GM12878 (cell line): ENCODE measurements around the gene USH1C. TPM values are rescaled to one million over a fixed set of nuclear protein-coding genes. Genes with fewer than 3 reads are reported as not detected.

ENCODE experiments used
- ATAC-seq: fragments of 200-7000 bp; cut with Tn5 transposase; 3 replicates; pipeline ENCODE4 v1.9.1; 2020; ENCODE audit warnings: mild to moderate bottlenecking, moderate library complexity
- BruUV-seq: library from RNA; stranded (reverse); fragments of 400-500 nt; replicated peaks from 2 replicates; lab custom pipeline; 2021; lab: Mats Ljungman, UMichigan
- CTCF ChIA-PET: fragments of 300-600 bp; sonication (Branson Sonifier 250); formaldehyde crosslinking; extraction: SDS; loops from one replicate; lab custom pipeline; 2021; ENCODE audit warnings: inconsistent platforms; lab: Yijun Ruan, JAX
- POLR2A ChIA-PET: fragments of 350-600 bp; formaldehyde crosslinking; extraction: SDS; loops from one replicate; lab custom pipeline; 2021; ENCODE audit warnings: inconsistent platforms; lab: Charles Lee
- RAD21 ChIA-PET: fragments of 300-600 bp; sonication (Branson Sonifier 250); formaldehyde crosslinking; loops from one replicate; lab custom pipeline; 2023; ENCODE audit warnings: antibody characterized with exemption; ENCODE audit not compliant: unreplicated experiment; lab: Charles Lee
- SMC1A ChIA-PET: fragments of 300-600 bp; sonication (Branson Sonifier 250); formaldehyde crosslinking; loops from one replicate; lab custom pipeline; 2023; ENCODE audit not compliant: unreplicated experiment, uncharacterized antibody; lab: Charles Lee
- DNase-seq: peaks from one replicate; pipeline ENCODE4 v3.0.0-alpha.2; 2011; ENCODE audit warnings: low read depth, low spot score
- FAIRE-seq: peaks from 3 replicates; lab custom pipeline; 2011; peaks lifted over from hg19 to GRCh38; lab: Jason Lieb, UNC
- H2AFZ ChIP-seq: 2 replicates; pipeline ENCODE4 v1.6.0; 2011; ENCODE audit warnings: low read depth, low read length, control low read depth; ENCODE audit not compliant: control insufficient read depth
- H3K27ac ChIP-seq: 2 replicates; pipeline ENCODE4 v1.5.1; 2011; ENCODE audit warnings: control low read depth; ENCODE audit not compliant: control insufficient read depth, insufficient read depth
- H3K27me3 ChIP-seq, 2 experiments: replicated peaks in 1 of 2; 2 replicates each; pipeline versions ENCODE4 v1.6.0 to v1.6.1; 2011; ENCODE audit warnings: low read length in 1 of 2; ENCODE audit not compliant: control insufficient read depth in 2 of 2, insufficient read depth in 2 of 2
- H3K36me3 ChIP-seq, 2 experiments: 2 replicates each; pipeline ENCODE4 v1.5.1; 2011; ENCODE audit warnings: low read length in 1 of 2; ENCODE audit not compliant: control insufficient read depth in 2 of 2, insufficient read depth in 2 of 2
- H3K4me1 ChIP-seq: 2 replicates; pipeline ENCODE4 v1.6.1; 2011; ENCODE audit warnings: mild to moderate bottlenecking, low read length, moderate library complexity, mixed read lengths; ENCODE audit not compliant: control insufficient read depth, insufficient read depth
- H3K4me2 ChIP-seq: 2 replicates; pipeline ENCODE4 v1.6.0; 2011; ENCODE audit warnings: control low read depth; ENCODE audit not compliant: control insufficient read depth, insufficient read depth
- H3K4me3 ChIP-seq: fragments of 200-600 bp; sonication (generic); 2 replicates; pipeline ENCODE4 v1.5.1; 2016
- H3K79me2 ChIP-seq: 2 replicates; pipeline ENCODE4 v1.6.0; 2011; ENCODE audit warnings: low read length; ENCODE audit not compliant: control insufficient read depth, insufficient read depth
- H3K9ac ChIP-seq: 2 replicates; pipeline ENCODE4 v1.8.0; 2011; ENCODE audit warnings: low read length, control low read depth, mixed read lengths; ENCODE audit not compliant: control insufficient read depth, insufficient read depth
- H3K9me3 ChIP-seq: replicated peaks from 3 replicates; pipeline ENCODE4 v1.5.1; 2011; ENCODE audit warnings: mild to moderate bottlenecking, low read length; ENCODE audit not compliant: control insufficient read depth, insufficient read depth
- H4K20me1 ChIP-seq: 2 replicates; pipeline ENCODE4 v1.6.0; 2011; ENCODE audit not compliant: control insufficient read depth, insufficient read depth
- ASH2L ChIP-seq: fragments of 300-600, 200-600 bp; sonication (generic); IDR thresholded peaks from 2 replicates; pipeline ENCODE4 v1.6.1; 2017; ENCODE audit warnings: low read depth, mild to moderate bottlenecking, borderline replicate concordance
- CBFB ChIP-seq: IDR thresholded peaks from 2 replicates; pipeline ENCODE4 v1.6.1; 2016; ENCODE audit warnings: antibody characterized with exemption, low read depth
- GABPA ChIP-seq: IDR thresholded peaks from 2 replicates; pipeline ENCODE4 v1.6.1; 2014; ENCODE audit warnings: antibody characterized with exemption, low read depth, mild to moderate bottlenecking, inconsistent platforms
- IRF4 ChIP-seq: IDR thresholded peaks from 2 replicates; pipeline ENCODE4 v1.6.1; 2011; ENCODE audit warnings: low read depth, low read length
- JUND ChIP-seq: IDR thresholded peaks from 2 replicates; pipeline ENCODE4 v1.6.1; 2012; ENCODE audit warnings: low read depth, mild to moderate bottlenecking, low read length, improper control_type of control experiment, moderate library complexity
- MXI1 ChIP-seq: fragments of 150-350 bp; IDR thresholded peaks from 2 replicates; pipeline ENCODE4 v1.6.1; 2011; ENCODE audit warnings: low read depth, mild to moderate bottlenecking, inconsistent platforms, low read length, improper control_type of control experiment
- NBN ChIP-seq: fragments of 450-650 bp; IDR thresholded peaks from 2 replicates; pipeline ENCODE4 v1.6.1; 2016
- PML ChIP-seq: IDR thresholded peaks from 2 replicates; pipeline ENCODE4 v1.6.1; 2012; ENCODE audit warnings: low read length, inconsistent platforms
- POU2F2 ChIP-seq: IDR thresholded peaks from 3 replicates; pipeline ENCODE4 v1.6.1; 2011; ENCODE audit warnings: low read depth, mild to moderate bottlenecking, low read length, borderline replicate concordance
- PRDM15 ChIP-seq: fragments of 450-650 bp; formaldehyde crosslinking; IDR thresholded peaks from 2 replicates; pipeline ENCODE4 v1.4.0; 2020; ENCODE audit warnings: mild to moderate bottlenecking, moderate library complexity
- SPI1 ChIP-seq: IDR thresholded peaks from 2 replicates; pipeline ENCODE4 v1.6.1; 2011; ENCODE audit warnings: low read depth, mild to moderate bottlenecking, low read length, moderate library complexity, borderline replicate concordance; ENCODE audit not compliant: insufficient read depth
- SUPT20H ChIP-seq: IDR thresholded peaks from 2 replicates; pipeline ENCODE4 v1.6.1; 2011; ENCODE audit warnings: low read depth, mild to moderate bottlenecking, low read length, moderate library complexity, borderline replicate concordance; ENCODE audit not compliant: control insufficient read depth
- TARDBP ChIP-seq: IDR thresholded peaks from 2 replicates; pipeline ENCODE4 v1.6.1; 2016; ENCODE audit warnings: borderline replicate concordance
- YBX1 ChIP-seq: fragments of 450-650 bp; IDR thresholded peaks from 2 replicates; pipeline ENCODE4 v1.6.1; 2016; ENCODE audit warnings: antibody characterized with exemption
- ZNF384 ChIP-seq: IDR thresholded peaks from 2 replicates; pipeline ENCODE4 v1.6.1; 2012; ENCODE audit warnings: low read depth, mild to moderate bottlenecking, low read length, improper control_type of control experiment, borderline replicate concordance
- WGBS: methylation state at CpG from one replicate; pipeline ENCODE4 v1.1.6; 2016; ENCODE audit warnings: low lambda C conversion rate; ENCODE audit not compliant: insufficient replicate concordance, insufficient coverage; ENCODE audit errors: missing lambda C conversion rate; 5-methylcytosine and 5-hydroxymethylcytosine counted together
- in situ Hi-C: fragments of 300-500 bp; cut with MboI; formaldehyde crosslinking; loops from 9 replicates; pipeline ENCODE4 v1.14.3; 2018; ENCODE audit warnings: mixed read lengths
- intact Hi-C: fragments of 100-400 bp; cut with micrococcal nuclease; formaldehyde crosslinking; loops from one replicate; pipeline ENCODE4 v1.14.2; 2022; ENCODE audit not compliant: unreplicated experiment
- polyA plus RNA-seq, 11 experiments: library from polyadenylated mRNA; depleted of rRNA in 4 of 11; unstranded in 6 of 11; stranded (reverse) in 5 of 11; fragments of >200 nt; fragmentation: Nextera tagmentation in 4 of 11; fragmentation: Illumina TruSeq in 1 of 11; extraction: Ambion mirVana in 4 of 11; extraction: Trizol in 1 of 11; gene quantifications; 1 replicate in 1 of 11; 2 replicates in 10 of 11; pipeline versions ENCODE4 v1.2.1 to v1.2.3, GENCODE V29; 2011 to 2016; ENCODE audit warnings: inconsistent platforms in 2 of 11, missing spikeins in 2 of 11, low read depth in 1 of 11
- total RNA-seq, 4 experiments: library from RNA; depleted of rRNA in 3 of 4; stranded (reverse); fragments of >200 nt in 3 of 4; fragmentation: Illumina TruSeq in 1 of 4; extraction: Trizol in 1 of 4; gene quantifications; 2 replicates each; pipeline versions ENCODE4 v1.2.1 to v1.2.3, GENCODE V29; 2013 to 2021
- TF ChIP-seq, protein P1 (sequence below): IDR thresholded peaks from 2 replicates; pipeline ENCODE4 v1.6.1; 2011; ENCODE audit warnings: low read depth, low read length, improper control_type of control experiment, borderline replicate concordance
- TF ChIP-seq, protein P2 (sequence below): fragments of 450-650 bp; IDR thresholded peaks from 2 replicates; pipeline ENCODE4 v1.6.1; 2017; ENCODE audit warnings: borderline replicate concordance

The USH1C gene
- total and polyA plus RNA-seq, 10 of the 15 experiments (the other 5 are each of a cell fraction or from before 2014, with no cell fraction given): not detected

DNA sequence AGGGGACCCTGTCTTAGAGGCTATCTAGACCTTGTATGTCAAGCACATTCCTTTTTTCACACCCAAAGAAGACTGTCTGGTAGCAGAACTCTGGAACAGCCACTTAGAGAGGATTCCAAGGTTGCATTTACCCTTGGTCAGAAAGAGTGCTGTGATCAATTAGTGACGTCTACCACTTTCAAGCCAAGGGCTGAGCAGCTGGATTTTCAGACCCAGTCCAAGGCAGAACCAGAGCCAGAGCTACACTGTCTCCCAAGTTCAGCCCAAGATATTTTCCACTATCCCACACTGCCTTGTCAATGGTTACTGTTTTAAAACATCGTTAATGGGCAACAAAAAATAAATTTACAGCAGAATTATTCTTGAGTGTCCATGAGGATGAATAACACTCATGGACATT lies 91.5 kb downstream of the USH1C start:
- no peak overlapping the region for H3K27ac ChIP-seq
- no TSS peak for BruUV-seq
- H3K36me3 ChIP-seq: no peaks in the 10 kb centered on the region
- H3K4me3 ChIP-seq: no peak overlapping the region
- H3K4me2 ChIP-seq: no peak overlapping the region
- CTCF ChIA-PET: interaction anchor here (1.4 kb wide), 1 partner anchor 17 kb away, joined by 3 read pairs; no protein-coding TSS in a partner anchor
- no peak overlapping the region for H2AFZ ChIP-seq
- RAD21 ChIA-PET: no interaction called here
- H3K9me3 ChIP-seq: no peaks in the 10 kb centered on the region
- SMC1A ChIA-PET: no interaction called here
- no peak for TF ChIP-seq CBFB
- no peak for TF ChIP-seq JUND
- TF ChIP-seq POU2F2: no peak
- no peak for TF ChIP-seq ZNF384
- no peak for TF ChIP-seq PML
- TF ChIP-seq SUPT20H: no peak
- TF ChIP-seq NBN: no peak
- no peak for TF ChIP-seq IRF4
- TF ChIP-seq YBX1: no peak
- no peak for TF ChIP-seq SPI1
- TF ChIP-seq MXI1: no peak
- TF ChIP-seq, protein P1, sequence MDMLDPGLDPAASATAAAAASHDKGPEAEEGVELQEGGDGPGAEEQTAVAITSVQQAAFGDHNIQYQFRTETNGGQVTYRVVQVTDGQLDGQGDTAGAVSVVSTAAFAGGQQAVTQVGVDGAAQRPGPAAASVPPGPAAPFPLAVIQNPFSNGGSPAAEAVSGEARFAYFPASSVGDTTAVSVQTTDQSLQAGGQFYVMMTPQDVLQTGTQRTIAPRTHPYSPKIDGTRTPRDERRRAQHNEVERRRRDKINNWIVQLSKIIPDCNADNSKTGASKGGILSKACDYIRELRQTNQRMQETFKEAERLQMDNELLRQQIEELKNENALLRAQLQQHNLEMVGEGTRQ: no peak
- TF ChIP-seq, protein P2, sequence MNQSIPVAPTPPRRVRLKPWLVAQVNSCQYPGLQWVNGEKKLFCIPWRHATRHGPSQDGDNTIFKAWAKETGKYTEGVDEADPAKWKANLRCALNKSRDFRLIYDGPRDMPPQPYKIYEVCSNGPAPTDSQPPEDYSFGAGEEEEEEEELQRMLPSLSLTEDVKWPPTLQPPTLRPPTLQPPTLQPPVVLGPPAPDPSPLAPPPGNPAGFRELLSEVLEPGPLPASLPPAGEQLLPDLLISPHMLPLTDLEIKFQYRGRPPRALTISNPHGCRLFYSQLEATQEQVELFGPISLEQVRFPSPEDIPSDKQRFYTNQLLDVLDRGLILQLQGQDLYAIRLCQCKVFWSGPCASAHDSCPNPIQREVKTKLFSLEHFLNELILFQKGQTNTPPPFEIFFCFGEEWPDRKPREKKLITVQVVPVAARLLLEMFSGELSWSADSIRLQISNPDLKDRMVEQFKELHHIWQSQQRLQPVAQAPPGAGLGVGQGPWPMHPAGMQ: no peak
- no peak for TF ChIP-seq ASH2L
- no peak for TF ChIP-seq TARDBP
- TF ChIP-seq GABPA: no peak
- TF ChIP-seq PRDM15: no peak
- no peak overlapping the region for H3K9ac ChIP-seq
- H4K20me1 ChIP-seq: no peaks in the 10 kb centered on the region
- no peaks in the 10 kb centered on the region for H3K4me1 ChIP-seq
- ATAC-seq (no peak), DNase-seq (no peak), FAIRE-seq (no peak)
- 3% methylated on average over 2 of the region's 2 CpGs for WGBS
- intact Hi-C loops (no loop called here), in situ Hi-C loops (no loop called here)
- no peaks in the 10 kb centered on the region for H3K79me2 ChIP-seq
- POLR2A ChIA-PET: no interaction called here
- H3K27me3 ChIP-seq: peaks cover 2 to 4% of the 10 kb centered on the region in 2 experiments; a peak in 1 of 4 replicates
